ENCODE results near the gene TPSD1. TPM values are rescaled to one million over a fixed set of nuclear protein-coding genes. Genes with fewer than 3 reads are reported as not detected.

Gene TPSD1
- total and polyA plus RNA-seq, 5 donors = 0.16 to 0.85 (median 0.26) TPM; not detected in 2

- peak in 1 of 3 donors; percentile 20 for DNase-seq
- intact Hi-C loops (cut with DNase I) = no loop called here
- ATAC-seq = peak; percentile 70 to 73
- WGBS = 33% methylated on average over 6 of the region's 6 CpGs
- Histone ChIP-seq H3K4me3 (ENCODE audit: low read length) (no peak overlapping the region), H3K27me3 (ENCODE audit: control insufficient read depth, insufficient read depth) (no peaks in the 10 kb centered on the region), H3K4me1 (ENCODE audit: control insufficient read depth, insufficient read depth, low read length) (no peaks in the 10 kb centered on the region), H3K27ac (ENCODE audit: low read length) (peak overlapping the region; percentile 61), H3K9me3 (ENCODE audit: control insufficient read depth, low read length) (no peaks in the 10 kb centered on the region)
Observed at GRCh38 chr16:1297018-1297696, 41.3 kb downstream of the TPSD1 start.

DNA sequence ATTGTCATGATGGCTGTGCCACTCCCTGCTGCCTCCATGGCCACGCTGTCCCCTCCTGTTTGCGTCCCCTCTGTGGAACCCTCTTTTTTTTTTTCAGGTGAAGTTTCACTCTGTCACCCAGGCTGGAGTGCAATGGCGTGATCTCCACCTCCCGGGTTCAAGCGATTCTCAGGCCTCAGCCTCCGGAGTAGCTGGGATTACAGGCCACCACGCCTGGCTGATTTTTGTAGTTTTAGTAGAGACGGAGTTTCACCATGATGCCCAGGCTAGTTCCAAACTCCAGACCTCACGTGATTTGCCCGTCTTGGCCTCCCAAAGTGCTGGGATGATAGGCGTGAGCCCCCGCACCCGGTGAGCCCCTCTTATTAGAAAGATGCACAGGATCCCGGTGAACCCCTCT is 42.5 kb downstream of the TPSD1 start:
- Histone ChIP-seq H3K4me3 (ENCODE audit: low read length) (no peak overlapping the region), H3K4me1 (ENCODE audit: control insufficient read depth, insufficient read depth, low read length) (no peaks in the 10 kb centered on the region), H3K27ac (ENCODE audit: low read length) (no peak overlapping the region), H3K27me3 (ENCODE audit: control insufficient read depth, insufficient read depth) (no peaks in the 10 kb centered on the region), H3K9me3 (ENCODE audit: control insufficient read depth, low read length) (no peaks in the 10 kb centered on the region)
- no peak for ATAC-seq
- no peak for DNase-seq
- 92% methylated on average over 14 of the region's 14 CpGs for WGBS
- intact Hi-C loops (cut with DNase I) = no loop called here

DNA sequence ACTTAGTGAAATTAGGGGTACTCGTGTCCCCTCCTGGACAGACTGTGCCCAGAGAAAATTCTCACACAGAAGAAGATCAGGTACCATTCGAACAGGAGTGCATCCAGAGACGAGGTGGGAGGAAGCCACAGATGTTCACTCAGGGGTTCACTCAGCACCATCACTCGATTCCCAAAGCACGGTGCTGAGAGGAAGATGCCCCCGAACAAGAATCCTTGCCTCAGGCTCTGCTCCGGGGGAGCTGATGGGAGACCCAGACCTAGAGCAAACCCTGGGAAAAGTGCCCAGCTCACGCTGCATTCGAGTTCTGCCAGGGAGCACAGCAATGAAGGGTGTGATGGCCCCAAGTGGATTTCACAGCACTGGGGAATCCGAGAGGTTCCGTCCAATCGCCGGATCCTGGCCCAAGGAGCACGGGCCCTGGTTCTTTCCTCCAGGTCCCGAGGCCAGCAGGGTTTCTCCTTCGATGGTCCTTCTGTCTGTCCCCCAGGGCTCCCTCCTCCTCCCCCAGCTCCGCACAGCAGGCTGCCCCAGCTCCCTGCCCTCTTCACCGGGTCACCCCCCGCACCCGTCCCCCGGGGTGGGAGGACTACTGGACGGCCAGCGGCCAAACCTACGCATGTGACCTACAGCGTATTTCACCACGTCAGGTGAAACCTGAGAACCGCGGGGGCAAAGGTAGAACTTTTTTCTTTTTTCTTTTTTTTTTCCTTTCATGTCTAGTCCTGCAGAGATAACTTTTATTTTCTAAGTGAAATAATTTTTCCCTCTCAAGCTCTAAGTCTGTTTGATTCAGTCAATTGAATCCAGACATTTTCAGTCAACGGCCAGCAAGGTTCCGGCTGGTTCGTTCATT is 43.4 kb downstream of the TPSD1 start:
- H3K4me3 ChIP-seq (ENCODE audit: low read length) = no peak overlapping the region
- no peaks in the 10 kb centered on the region for H3K4me1 ChIP-seq (ENCODE audit: control insufficient read depth, insufficient read depth, low read length)
- H3K9me3 ChIP-seq (ENCODE audit: control insufficient read depth, low read length) = no peaks in the 10 kb centered on the region
- intact Hi-C loops (cut with DNase I) = no loop called here
- H3K27ac ChIP-seq (ENCODE audit: low read length) = no peak overlapping the region
- no peaks in the 10 kb centered on the region for H3K27me3 ChIP-seq (ENCODE audit: control insufficient read depth, insufficient read depth)
- 76% methylated on average over 31 of the region's 31 CpGs for WGBS
- DNase-seq = peak in 2 of 3 donors; percentile 45 to 61
- ATAC-seq = no peak

- no peaks in the 10 kb centered on the region for H3K27me3 ChIP-seq (ENCODE audit: control insufficient read depth, insufficient read depth)
- 82% methylated on average over 12 of the region's 12 CpGs for WGBS
- DNase-seq (peak in 1 of 3 donors; percentile 19), ATAC-seq (no peak)
- intact Hi-C loops (cut with DNase I) = loop anchor here in 1 of 4 donors (10.0 kb wide), 1 partner anchor 115 kb away; the partner anchor contains the start of gene UNKL
- no peaks in the 10 kb centered on the region for H3K4me1 ChIP-seq (ENCODE audit: control insufficient read depth, insufficient read depth, low read length)
- H3K4me3 ChIP-seq (ENCODE audit: low read length) = no peak overlapping the region
- no peak overlapping the region for H3K27ac ChIP-seq (ENCODE audit: low read length)
- H3K9me3 ChIP-seq (ENCODE audit: control insufficient read depth, low read length) = no peaks in the 10 kb centered on the region
Observed at GRCh38 chr16:1299868-1300203, 44.0 kb downstream of the TPSD1 start.

GRCh38 chr16:1300664-1301476 is 45.0 kb downstream of the TPSD1 start:
- H3K9me3 ChIP-seq (ENCODE audit: control insufficient read depth, low read length) = no peaks in the 10 kb centered on the region
- 11% methylated on average over 42 of the region's 42 CpGs for WGBS
- H3K4me1 ChIP-seq (ENCODE audit: control insufficient read depth, insufficient read depth, low read length) = no peaks in the 10 kb centered on the region
- ATAC-seq = peak; percentile 54 to 74
- peak; percentile 69 to 88 (median 86) for DNase-seq
- intact Hi-C loops (cut with DNase I) = loop anchor here in 1 of 4 donors (10.0 kb wide), 1 partner anchor 114 kb away; the partner anchor contains the start of gene UNKL
- no peak overlapping the region for H3K4me3 ChIP-seq (ENCODE audit: low read length)
- H3K27me3 ChIP-seq (ENCODE audit: control insufficient read depth, insufficient read depth) = no peaks in the 10 kb centered on the region
- H3K27ac ChIP-seq (ENCODE audit: low read length) = no peak overlapping the region

GRCh38 chr16:1301562-1301961 is 45.7 kb downstream of the TPSD1 start:
- intact Hi-C loops (cut with DNase I) = loop anchor here in 1 of 4 donors (10.0 kb wide), 1 partner anchor 113 kb away; the partner anchor contains the start of gene UNKL
- no peak for ATAC-seq
- 82% methylated on average over 12 of the region's 12 CpGs for WGBS

DNA sequence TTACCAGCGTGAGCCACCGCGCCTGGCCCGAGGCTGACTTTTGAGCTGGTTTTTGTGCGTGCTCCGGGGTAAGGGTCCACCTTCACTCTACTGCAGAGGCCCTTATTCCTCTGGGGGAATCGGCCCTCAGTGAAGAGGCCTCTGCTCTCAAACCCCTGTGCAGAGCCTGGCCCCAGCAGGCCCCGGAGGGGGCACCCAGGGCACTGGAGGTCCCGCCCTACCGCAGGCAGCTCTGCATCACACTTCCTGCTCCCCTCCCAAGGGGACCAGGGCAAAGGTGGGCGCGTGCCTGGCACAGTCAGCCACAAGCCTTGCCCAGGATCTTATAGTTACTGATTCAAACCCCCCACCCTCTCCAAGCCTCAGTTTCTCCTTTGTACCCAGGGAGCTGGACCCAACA is 50.0 kb downstream of the TPSD1 start:
- ATAC-seq (no peak), DNase-seq (no peak)
- 78% methylated on average over 12 of the region's 12 CpGs for WGBS
- Histone ChIP-seq H3K9me3 (ENCODE audit: control insufficient read depth, low read length) (no peaks in the 10 kb centered on the region), H3K27ac (ENCODE audit: low read length) (no peak overlapping the region), H3K4me3 (ENCODE audit: low read length) (no peak overlapping the region), H3K4me1 (ENCODE audit: control insufficient read depth, insufficient read depth, low read length) (peaks cover 2% of the 10 kb centered on the region), H3K27me3 (ENCODE audit: control insufficient read depth, insufficient read depth) (no peaks in the 10 kb centered on the region)
- intact Hi-C loops (cut with DNase I) = loop anchor here in 1 of 4 donors (10.0 kb wide), 1 partner anchor 109 kb away; the partner anchor contains the start of gene UNKL

More at GRCh38 chr16:1301562-1301961, 45.7 kb downstream of the TPSD1 start:
- Histone ChIP-seq H3K4me1 (ENCODE audit: control insufficient read depth, insufficient read depth, low read length) (no peaks in the 10 kb centered on the region), H3K9me3 (ENCODE audit: control insufficient read depth, low read length) (no peaks in the 10 kb centered on the region), H3K27me3 (ENCODE audit: control insufficient read depth, insufficient read depth) (no peaks in the 10 kb centered on the region), H3K27ac (ENCODE audit: low read length) (no peak overlapping the region), H3K4me3 (ENCODE audit: low read length) (no peak overlapping the region)
- DNase-seq = peak in 1 of 3 donors; percentile 35

- ATAC-seq (no peak), DNase-seq (no peak)
- Histone ChIP-seq H3K27me3 (ENCODE audit: control insufficient read depth, insufficient read depth) (no peaks in the 10 kb centered on the region), H3K9me3 (ENCODE audit: control insufficient read depth, low read length) (no peaks in the 10 kb centered on the region), H3K4me1 (ENCODE audit: control insufficient read depth, insufficient read depth, low read length) (peaks cover 5% of the 10 kb centered on the region), H3K4me3 (ENCODE audit: low read length) (no peak overlapping the region), H3K27ac (ENCODE audit: low read length) (no peak overlapping the region)
- intact Hi-C loops (cut with DNase I) = loop anchor here in 1 of 4 donors (10.0 kb wide), 1 partner anchor 108 kb away; the partner anchor contains the start of gene UNKL
- 69% methylated on average over 4 of the region's 4 CpGs for WGBS
Observed at GRCh38 chr16:1306334-1306733, 50.5 kb downstream of the TPSD1 start.

DNA sequence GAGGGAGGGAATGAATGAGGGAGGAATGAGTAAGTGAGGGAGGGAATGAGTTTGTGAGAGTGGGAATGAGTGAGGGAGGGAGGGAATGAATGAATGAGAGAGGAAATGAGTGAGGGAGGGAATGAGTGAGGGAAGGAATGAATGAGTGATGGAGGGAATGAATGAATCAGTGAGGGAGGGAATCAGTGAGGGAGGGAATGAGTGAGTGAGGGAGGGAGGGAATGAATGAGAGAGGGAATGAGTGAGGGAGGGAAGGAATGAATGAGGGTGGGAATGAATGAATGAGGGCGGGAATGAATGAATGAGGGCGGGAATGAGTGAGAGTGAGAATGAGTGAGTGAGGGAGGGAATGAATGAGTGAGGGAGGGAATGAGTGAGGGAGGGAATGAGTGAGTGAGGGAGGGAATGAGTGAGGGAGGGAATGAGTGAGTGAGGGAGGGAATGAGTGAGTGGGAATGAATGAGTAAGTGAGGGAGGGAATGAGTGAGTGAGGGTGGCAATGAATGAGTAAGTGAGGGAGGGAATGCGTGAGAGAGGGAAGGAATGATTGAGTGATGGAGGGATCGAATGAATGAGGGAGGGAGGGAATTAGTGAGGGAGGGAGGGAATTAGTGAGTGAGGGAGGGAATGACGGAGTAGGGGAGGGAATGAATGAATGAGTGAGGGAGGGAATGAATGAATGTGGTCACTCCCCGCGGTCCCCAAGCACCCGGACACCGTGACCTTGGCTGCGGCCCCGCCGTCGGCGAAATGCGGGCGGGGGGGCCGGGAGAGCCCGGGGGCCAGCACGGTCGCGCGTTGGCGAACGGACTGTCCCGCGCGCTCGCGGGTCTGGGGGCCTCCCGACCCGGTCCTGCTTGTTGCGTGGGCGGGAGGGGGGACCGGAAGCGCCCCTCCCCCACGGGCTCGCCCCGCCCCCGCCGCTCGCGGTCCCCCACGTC is 52.4 kb downstream of the TPSD1 start:
- ATAC-seq = no peak
- intact Hi-C loops (cut with DNase I) = loop anchor here in 1 of 4 donors (10.0 kb wide), 1 partner anchor 106 kb away; the partner anchor contains the start of gene UNKL

More for the DNA sequence above, 52.4 kb downstream of the TPSD1 start:
- DNase-seq = no peak
- 5% methylated on average over 42 of the region's 43 CpGs for WGBS
- peak overlapping the region; percentile 75 for H3K27ac ChIP-seq (ENCODE audit: low read length)
- H3K4me1 ChIP-seq (ENCODE audit: control insufficient read depth, insufficient read depth, low read length) = peaks cover 13% of the 10 kb centered on the region
- H3K9me3 ChIP-seq (ENCODE audit: control insufficient read depth, low read length) = no peaks in the 10 kb centered on the region
- peak overlapping the region; percentile 98 for H3K4me3 ChIP-seq (ENCODE audit: low read length)
- H3K27me3 ChIP-seq (ENCODE audit: control insufficient read depth, insufficient read depth) = no peaks in the 10 kb centered on the region
